ENCODE results near the gene AEBP2.

- TF ChIP-seq CTCF (IDR thresholded peaks at IDR 0.05 in 4 of 5, conservative IDR thresholded peaks at IDR 0.05 in 1 of 5) (no peak), POLR2A (IDR thresholded peaks at IDR 0.05) (no peak)
Observed at GRCh38 chr12:19527866-19528265, 88.6 kb downstream of the AEBP2 start.

All from gastrocnemius medialis (tissue), 4 donors.